ENCODE results near the gene TECR. TPM values are rescaled to one million over a fixed set of nuclear protein-coding genes. Genes with fewer than 3 reads are reported as not detected.
"Not testable (repeated sequence)": the region's sequence is repeated elsewhere in the genome, so short reads cannot be mapped to it uniquely, and the experiment has no call there.

Gene TECR
- total RNA-seq, 1 donor from 2014 or later: 61.4 TPM

DNA sequence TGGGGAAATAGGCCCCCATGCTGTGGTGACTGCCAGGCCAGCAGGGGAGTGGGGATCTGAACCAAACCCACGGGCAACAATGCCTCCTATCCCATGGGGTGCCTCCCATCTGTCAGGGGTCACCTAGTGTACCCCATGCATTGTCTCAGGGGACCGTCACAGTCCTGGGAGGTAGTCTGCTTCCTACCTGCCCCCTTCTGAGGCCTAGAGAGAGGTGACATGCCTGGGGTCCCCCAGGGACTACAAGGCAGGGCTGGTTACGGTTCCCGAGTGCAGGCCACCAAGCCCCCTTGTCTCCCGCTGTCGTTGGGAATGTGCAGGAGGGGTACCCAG is 31.3 kb downstream of the TECR start:
- no peak for DNase-seq (ENCODE audit: low spot score)

GRCh38 chr19:14561249-14561648 is 31.9 kb downstream of the TECR start:
- no peak for DNase-seq (ENCODE audit: low spot score)

GRCh38 chr19:14561847-14562351 is 32.5 kb downstream of the TECR start:
- DNase-seq (ENCODE audit: low spot score): peak; percentile 44

DNA sequence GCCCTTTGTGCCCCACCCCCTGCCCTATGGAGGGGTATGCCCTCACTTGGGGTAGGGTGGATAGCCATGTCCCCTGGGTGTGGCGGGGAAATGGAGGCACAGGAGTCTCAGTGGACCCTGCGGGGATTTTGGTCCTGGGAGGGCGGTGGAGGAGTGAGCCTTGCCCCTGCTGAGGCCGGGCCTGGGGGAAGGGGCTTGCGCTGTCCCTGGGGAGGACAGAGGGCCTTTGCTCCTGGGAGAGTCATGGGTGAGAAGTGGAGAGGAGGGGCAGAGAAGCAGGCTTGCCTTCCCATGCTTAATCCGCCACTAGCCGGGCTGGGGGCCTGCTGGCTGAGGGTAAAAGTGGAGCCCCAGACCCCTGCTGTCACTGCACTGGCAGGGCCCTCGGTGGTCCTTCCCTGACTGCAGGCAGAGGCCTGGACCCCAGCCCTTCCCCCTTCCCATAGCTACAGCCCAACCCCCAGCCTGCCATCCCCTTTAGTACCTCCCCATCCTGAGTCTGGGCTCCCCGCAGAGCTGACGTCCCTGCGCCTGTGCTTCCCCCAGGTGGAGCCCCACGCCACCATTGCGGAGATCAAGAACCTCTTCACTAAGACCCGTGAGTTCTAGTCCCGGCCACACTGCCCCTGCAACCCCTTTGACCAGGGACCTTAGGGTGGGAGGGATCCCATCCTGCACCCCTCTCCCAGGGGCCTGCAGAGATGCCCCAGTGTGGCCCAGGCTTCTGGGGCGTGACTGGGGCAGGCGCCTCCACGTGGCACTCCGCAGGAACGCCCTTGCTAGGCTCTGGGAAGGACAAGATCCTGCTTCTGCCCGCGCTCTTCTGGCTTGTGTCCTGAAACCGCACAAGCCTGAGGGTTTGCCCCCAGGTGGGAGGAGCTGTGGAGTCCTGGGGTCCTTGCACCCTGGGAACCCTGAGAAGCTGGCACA is 33.5 kb downstream of the TECR start:
- DNase-seq (ENCODE audit: low spot score): no peak

GRCh38 chr19:14563590-14563926 is 34.2 kb downstream of the TECR start:
- DNase-seq (ENCODE audit: low spot score): no peak

GRCh38 chr19:14563989-14564651 is 34.7 kb downstream of the TECR start:
- no peak for DNase-seq (ENCODE audit: low spot score)

DNA sequence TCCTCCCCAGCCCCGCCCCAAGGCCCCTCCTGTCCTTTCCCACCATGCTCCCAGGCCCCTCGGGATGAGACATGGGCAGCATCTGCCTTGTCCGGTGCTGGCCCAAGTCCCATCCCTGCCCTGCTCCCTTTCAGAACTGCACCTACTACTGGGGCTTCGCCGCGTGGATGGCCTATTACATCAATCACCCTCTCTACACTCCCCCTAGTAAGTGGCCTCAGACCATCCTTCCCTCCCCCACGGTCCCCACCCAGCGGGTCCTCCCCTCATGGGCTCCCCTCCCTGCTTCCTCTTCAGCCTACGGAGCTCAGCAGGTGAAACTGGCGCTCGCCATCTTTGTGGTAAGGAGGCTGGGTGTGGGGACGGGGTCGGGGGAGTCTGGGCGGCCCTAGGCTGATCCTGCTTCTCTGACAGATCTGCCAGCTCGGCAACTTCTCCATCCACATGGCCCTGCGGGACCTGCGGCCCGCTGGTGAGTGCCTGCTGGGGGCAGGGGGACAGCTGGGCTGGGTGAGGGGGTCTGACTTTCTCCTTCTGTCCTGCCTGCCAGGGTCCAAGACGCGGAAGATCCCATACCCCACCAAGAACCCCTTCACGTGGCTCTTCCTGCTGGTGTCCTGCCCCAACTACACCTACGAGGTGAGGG is 35.4 kb downstream of the TECR start:
- DNase-seq (ENCODE audit: low spot score): not testable (repeated sequence)

- no peak for DNase-seq (ENCODE audit: low spot score)
Measured at GRCh38 chr19:14565298-14565679, 35.9 kb downstream of the TECR start.

DNA sequence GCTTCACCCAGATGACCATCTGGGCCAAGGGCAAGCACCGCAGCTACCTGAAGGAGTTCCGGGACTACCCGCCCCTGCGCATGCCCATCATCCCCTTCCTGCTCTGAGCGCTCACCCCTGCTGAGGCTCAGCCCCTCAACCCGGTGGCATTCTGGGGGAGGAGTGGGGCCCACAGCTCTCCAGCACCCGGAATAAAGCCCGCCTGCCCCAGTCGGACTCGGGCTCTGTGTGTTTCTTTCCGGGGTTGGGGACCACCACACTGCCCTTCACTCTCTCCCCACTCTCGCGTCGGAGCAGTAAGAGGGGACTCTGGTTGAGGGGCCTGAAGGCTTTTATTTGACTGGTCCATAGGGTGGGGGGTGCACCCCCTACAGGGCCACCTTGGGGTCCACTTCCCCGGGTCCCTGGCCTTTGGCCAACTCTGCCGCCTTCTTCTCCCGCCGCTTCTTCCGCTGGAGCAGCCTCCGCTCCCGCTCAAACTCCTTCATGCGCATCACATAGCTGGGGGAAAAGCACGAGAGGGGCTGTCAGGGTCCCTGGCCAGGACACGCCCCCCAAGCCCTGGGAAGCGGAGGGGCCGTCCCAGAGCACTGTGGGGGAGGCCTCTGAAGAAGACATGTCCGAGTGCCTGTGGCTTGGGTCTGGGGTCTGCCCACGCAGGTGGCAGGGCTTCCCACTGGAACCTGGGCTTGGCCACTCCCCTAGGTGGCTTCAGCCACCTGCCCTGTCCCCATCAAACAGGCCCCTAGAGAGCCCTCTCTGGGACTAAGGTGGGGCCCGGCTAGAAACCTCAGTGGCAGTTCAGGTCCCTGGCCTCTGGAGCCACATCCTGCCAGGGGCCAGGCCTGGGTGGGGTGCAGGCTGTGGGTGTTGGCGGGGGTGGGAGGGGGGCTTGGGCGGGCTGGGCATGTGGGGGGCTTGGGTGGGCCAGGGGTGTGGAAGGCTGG is 36.6 kb downstream of the TECR start:
- DNase-seq (ENCODE audit: low spot score): no peak

DNA sequence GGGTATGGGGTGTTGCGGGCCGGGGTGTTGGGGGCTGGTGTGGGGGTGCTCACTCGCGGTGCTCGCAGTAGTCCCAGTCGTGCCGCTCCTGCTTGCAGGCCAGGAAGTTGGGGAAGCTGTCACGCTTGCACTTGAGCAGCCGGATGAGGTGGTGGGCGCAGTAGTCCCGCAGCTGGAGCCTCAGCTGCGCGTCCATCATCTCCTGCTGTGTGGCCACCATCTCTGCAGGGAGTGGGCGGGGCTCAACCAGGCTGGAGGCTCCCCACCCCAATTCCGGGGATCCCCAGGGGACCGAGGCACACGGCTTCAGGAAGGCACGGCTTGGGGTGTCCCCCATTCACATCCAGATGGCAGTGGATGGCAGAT is 37.3 kb downstream of the TECR start:
- DNase-seq (ENCODE audit: low spot score): no peak

GRCh38 chr19:14567079-14567478 is 37.7 kb downstream of the TECR start:
- DNase-seq (ENCODE audit: low spot score): no peak

- no peak for DNase-seq (ENCODE audit: low spot score)
Measured at GRCh38 chr19:14570864-14571527, 41.6 kb downstream of the TECR start.

DNA sequence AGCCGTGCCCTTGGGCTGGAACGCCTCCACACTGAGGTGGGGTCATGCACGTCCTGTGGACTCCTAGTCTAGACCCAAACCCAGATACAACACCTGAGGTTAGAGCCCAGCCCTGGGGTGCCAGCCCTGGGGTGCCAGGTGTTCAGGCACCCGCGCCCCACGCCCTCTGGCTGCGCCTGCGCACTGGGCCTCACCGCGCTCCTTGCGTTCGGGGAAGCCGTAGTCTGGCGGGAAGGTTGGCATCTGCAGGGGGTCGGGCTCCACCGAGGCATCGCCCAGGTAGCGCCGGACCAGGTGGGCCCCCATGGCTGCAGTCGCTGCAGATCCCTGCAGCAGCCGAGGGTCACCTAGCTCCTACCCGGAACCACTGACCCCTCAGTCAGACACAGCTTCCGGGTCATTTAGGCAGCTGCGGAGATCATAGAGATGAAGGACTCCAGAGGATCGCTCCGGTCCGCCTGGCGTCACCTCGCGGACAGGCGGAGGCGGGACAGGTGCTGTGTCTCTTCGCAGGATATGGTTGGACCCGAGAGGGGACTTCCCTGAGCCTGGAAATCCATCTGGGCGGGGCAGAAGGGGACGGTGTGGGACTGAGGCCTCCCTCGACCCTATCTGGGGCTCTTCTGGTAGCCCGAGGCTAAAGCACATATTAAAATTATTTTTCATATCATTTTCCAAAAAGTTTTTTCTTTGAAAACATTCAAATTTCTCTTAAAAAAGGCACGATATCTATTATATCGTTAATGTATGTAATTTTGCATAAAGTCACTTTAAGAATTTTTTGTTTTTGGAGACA is 42.5 kb downstream of the TECR start, which contains the start of gene NDUFB7:
Gene NDUFB7 (minus strand): TSS at position 372 of the 796 bp plus-strand sequence. CDS start 66 bp downstream, at position 306.
- peak; percentile 96 for DNase-seq (ENCODE audit: low spot score)

DNA sequence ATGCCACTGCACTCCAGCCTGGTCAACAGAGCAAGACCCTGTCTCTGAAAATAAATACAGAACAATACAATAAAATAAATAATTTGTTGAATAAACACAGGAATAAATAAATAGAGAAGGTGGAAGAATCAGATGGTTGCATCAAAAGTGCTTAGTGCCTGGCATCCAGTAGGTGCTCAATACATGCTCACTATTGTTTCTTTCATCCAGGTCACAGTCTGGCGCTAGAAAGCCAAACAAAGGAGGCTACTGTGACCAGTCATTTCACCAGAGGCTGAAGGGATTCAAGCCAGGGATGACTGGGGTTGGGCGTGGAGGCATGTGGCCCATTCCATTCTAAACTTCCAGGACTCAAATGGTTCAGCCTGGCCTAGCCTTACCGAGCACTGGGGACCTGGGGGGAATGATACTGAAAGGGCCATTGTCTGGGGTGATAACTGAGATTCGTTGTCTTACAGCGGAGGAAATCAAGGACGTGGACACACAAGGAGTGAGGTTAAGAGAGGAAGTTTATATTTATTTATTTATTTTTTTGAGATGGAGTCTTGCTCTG is 46.1 kb downstream of the TECR start:
- no peak for DNase-seq (ENCODE audit: low spot score)

DNA sequence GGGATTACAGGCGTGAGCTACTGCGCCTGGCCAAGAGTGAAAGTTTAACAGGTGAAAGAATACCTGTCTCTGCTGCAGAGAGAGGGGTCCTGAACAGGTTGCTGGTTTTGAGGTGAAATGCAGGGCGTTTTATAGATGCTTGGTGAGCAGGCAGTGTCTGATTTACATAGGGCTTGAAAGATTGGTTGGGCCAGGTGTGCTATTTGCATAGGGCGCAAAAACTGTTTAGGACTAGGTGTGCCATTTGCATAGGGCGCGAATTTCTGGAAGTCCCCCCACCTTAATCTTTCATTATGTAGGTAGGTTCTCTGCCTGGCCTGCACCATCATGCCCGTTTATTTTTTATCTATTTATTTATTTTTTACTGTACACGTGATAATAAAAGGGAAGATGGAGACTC is 47.0 kb downstream of the TECR start:
- DNase-seq (ENCODE audit: low spot score): no peak

- DNase-seq (ENCODE audit: low spot score): no peak
Measured at GRCh38 chr19:14577264-14577663, 47.9 kb downstream of the TECR start.

- DNase-seq (ENCODE audit: low spot score): no peak
Measured at GRCh38 chr19:14577885-14578427, 48.6 kb downstream of the TECR start.

DNA sequence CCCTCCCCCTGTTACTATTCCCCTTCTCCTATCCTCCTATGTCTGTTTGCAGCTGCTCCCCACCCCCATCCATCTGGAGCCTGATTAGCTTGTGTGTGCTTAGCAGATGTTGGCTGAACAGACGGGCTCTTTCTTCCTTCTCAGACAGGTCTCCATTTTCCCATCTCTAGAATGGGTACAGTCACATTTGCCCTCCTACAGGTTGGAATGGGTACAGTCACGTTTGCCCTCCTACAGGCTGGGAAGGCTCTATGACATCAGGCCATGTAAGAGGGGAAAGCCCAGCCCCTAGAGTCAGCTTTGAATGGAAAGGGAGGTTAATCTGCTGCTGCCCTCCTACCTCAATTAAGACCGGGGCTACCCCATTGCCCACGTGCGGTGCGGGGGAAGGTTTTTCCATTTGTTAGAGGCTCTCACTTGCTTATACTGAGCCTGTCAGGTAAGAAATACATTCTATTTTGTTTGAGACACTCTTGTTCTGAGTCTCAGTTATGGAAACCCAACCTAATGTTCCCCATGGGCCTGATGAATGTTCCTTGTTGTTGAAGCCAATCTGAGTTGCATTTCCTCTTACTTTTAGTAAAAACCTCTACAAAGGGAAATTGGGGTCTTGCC is 51.3 kb downstream of the TECR start:
- DNase-seq (ENCODE audit: low spot score): no peak

GRCh38 chr19:14582894-14583340 is 53.5 kb downstream of the TECR start, which contains the start of gene CLEC17A:
TSS of gene CLEC17A (plus strand) at chr19:14583084. CDS start at chr19:14583161, 77 bp downstream.
- DNase-seq (ENCODE audit: low spot score): no peak

Measured in umbilical cord (tissue), 2 donors.